ENCODE data around the gene ERC2.

ERC2 gene

DNA sequence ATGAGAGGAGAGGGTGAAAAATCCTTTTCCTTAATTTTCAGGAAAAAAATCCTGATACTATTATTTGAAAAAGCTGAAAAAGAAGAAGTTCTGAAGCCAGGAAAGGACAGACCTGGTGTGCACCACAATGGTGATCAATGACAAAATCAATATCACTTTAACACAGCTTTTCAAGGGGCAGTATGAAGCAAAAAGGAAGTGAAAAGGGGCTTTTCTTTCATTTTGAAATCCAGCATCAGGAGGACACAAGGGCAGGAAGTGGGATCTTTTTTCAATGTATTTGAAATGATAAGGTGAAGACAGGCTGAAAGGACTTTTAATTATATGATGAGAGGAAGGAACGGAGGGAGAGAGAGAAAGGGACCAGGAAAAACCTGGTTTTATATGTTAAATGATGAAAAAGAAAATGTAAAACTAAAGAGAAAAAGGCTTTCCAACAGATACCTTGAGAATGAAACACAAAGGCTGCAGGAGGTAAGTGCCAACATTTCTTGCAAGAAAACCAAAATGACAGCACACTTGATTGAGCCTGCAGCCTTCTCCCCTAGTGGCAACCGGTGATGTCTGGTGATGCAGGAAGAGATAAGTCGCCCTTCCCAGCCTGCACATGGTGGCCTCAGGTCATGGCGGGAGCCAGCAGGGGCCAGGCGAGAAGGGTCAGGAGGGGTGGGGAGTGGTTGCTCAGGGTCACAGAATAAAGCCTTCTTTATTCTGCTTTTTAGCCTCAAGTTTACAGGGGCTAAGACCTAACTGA lies 744.4 kb downstream of the ERC2 start:
- DNase-seq, result no peak

DNA sequence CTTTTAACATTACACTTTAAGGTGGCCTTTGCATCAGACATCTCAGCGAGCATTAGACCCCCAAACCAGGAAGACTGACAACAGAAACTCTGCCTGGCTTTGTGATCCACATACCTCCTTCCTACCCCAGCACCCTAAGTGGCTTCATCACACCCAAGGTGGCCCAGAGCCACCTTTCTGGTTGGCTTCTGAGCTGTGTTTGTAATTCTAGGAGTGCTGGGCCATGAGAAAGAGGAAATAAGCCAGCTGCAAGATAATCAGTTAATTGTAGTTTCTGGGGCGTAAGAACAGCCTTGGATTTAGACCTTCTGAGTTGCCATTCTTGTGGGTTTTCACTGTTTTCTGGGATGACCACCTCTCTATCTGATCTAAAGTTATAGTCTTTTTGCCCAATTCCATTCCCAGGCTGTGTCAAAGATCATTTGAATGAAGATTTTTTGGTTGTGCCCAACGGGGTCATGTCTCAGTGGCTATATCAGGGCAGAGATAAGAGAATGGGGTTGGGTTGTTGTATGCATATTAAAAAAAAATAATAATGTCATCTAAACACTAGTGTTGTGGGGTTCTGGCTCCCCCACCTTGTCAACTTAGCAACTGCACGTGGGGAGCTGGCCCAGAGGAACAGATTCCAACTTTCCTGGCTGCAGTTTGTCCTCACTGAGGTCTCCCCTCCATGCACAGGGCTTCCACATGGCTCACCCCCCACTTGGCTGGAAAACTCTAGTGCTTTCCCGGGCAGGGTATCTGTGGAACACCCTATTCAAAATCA lies 746.4 kb downstream of the ERC2 start:
- DNase-seq, result peak in 1 of 56 donors; percentile 5

DNA sequence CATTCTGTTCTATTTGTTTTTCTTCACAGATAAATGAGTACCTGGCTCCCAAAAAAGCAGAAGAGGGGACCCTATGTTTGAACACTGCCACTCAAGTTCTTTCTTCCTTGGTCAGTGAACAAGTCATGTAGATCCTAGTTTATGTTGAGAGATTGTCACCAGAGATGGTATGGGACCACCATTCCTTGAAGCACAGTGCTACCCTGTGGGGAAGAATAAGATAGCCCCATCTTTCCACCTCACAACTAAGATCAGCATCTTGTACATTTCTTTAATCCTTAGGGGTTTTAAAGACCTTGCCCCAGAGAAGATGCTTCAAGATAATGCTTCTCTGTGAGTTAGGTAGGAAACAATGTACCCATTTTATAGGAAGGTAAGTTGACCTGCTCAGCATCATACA lies 747.7 kb downstream of the ERC2 start:
- no peak for DNase-seq

DNA sequence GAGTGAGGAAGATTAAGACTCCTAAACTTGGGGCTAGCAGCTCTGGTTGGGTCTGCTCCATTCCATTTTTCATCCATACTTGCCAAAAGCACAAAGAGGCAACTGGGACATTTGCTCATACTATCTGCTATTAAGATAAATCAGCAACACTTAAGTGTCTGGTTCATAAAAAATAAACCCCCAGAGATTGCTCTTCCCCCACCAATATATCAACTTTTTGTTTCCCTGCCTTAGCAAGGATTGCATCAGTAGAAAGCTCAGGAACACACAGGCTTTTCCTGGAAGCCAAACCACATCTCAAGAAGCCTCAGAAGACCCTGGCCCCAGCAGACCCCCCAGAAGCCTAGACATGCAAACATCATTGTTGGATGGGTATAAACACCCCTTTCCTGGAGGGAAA lies 748.8 kb downstream of the ERC2 start:
- DNase-seq, result no peak

DNA sequence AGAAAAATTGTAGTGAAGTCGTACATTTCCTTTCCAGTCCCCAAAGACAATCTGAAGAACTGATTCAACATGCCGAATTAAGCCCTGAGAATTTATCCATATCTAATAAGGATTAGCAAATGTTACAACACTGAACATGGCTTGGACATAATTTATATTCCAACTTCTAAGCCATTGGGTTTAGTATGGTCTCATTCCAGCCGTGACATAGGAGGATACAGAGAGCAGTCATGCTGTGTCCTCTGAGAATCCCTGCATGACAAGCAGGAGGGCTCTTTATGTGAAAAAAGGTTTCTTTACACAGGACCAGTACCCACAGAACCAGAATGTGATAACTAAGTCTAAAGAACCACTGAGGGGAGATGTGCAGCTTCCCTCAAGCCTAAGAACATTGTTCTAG lies 749.3 kb downstream of the ERC2 start:
- DNase-seq, result no peak

DNA sequence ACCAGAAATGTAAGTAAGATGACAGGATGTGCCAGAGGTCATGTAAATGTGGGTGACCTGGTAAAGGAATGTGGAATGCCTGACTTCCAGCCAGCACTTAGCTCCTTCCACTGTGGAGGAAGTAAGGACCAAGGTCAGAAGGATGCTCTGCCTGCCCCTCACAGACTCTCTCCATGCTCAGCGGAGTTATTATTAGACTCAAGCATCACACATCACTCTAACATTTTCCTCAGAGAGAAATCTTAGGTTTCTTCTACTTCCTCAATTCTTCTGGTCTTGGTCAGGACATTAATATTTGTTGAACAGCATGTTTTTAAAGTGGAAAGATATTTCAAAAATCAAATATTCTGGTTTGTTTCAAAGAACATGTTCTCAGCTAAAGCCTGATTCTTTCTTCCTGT lies 749.7 kb downstream of the ERC2 start:
- no peak for DNase-seq

DNA sequence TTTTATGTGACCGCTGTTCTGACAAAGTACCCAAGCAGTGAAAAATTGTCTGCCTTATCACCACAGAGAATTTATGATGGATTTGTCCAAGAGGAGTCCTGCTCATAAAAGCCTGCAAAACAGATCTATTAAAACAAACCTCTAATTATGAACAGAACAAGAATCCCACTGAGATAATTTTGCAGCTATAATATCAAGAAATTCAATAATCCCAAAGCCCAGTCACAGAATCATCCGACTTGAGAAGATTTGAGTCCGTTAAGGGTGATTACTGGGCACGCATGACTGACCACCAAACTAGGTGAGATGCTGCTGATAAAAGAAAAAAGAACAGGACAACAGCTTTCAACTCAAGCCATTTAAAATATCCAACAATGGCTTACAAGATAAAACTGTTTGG lies 750.2 kb downstream of the ERC2 start:
- no peak for DNase-seq

DNA sequence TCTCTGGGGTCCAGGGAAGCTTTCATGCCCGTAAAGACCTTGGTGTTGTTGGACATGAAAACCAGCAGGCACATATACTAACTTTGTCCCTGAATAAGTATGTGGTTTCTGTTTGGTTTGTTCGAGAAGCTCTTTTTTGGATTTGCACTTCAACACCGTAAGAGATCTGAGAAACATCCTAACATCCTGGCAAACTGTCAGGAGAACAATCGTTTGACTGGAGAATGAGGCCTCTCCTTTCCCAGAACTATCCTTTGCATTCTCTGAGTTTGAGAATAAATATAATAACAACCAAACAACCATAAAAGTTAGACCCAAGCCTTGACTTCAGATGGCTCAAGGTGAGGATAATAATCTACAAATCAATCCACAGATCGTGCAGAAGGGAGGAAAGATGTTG lies 750.8 kb downstream of the ERC2 start:
- no peak for DNase-seq

DNA sequence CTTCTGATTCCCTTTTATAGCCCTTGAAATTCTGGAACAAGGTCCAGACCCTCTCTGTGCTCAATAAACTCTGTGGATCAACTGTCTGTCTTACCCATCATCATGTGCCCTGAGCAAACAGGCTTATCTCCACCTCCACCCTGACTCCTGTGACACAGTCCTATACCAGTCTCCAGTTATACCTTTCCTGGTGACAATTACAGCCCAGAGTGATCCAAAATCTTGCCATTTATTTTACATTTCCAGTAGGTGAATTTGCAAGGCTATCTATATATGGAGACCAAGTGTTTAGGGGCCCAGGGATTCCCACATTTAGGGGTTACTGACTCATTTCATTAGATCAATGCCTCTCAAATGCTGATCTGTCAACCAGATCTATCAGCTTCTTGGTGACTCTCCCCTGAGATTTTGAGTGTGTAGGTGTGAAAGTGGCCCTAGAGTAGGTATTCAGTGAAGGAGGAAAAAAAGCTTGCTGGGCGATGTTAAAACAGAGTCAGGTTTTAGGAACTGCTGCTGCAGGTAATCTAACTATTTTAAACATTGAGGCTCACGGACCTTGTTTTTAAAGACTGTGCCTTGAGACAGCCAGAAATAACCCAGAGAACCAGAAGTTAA lies 751.5 kb downstream of the ERC2 start:
- DNase-seq, result no peak

DNA sequence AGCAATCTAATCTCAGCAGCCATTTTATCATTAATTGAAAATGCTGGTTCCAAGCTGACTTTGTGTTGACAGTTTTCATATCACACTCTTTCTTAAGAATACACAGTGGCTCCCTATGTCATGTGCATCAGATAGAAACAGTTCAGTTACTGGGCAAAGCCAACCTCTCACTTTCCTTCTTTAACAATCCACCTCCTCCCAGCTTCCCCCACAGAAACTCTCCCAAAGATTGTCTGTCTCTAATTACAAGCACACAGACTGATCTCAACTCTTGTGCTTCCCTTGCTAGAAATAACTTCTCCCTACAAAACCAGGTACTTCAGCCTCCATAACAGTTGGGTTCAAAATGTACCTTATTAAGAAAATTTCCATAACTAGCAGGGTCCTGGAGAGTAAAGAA lies 752.2 kb downstream of the ERC2 start:
- DNase-seq, result no peak

DNA sequence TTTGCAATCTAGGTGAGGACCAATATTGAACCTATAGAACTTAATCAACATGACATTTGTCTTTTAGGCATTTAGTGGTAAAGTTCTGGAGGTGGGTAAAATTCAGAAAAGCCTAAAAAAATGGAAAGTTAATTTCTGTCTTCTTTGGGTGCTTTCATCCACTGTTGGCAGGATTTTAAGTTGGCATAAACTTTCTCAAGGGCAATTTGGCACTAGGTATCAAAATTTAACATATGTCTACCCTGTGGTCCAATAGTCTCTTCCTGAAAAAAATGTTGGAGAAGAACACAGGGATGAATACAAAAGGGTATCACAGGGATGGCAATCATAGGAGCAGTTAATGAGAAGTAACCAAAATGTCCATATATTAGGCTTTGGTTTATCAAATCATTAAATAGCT lies 754.2 kb downstream of the ERC2 start:
- no peak for DNase-seq

DNA sequence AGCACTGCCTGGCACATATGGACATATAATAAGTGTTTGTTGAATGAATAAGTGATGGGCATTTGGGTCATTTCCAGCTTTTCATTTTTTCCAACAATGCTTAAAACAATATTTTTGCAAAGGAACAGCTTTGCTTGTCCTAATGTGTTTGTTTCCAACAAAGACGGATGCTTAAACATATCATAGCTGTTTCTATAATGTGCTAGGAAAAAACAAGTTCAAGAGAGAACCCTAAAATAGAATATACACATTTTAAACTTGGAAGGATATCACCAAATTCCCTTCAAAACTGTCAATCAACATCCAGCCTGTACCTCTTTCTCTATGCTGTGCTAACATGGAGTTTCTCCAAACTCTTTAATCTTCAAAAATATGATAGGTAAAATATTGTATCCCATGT lies 756.6 kb downstream of the ERC2 start:
- DNase-seq, result no peak

DNA sequence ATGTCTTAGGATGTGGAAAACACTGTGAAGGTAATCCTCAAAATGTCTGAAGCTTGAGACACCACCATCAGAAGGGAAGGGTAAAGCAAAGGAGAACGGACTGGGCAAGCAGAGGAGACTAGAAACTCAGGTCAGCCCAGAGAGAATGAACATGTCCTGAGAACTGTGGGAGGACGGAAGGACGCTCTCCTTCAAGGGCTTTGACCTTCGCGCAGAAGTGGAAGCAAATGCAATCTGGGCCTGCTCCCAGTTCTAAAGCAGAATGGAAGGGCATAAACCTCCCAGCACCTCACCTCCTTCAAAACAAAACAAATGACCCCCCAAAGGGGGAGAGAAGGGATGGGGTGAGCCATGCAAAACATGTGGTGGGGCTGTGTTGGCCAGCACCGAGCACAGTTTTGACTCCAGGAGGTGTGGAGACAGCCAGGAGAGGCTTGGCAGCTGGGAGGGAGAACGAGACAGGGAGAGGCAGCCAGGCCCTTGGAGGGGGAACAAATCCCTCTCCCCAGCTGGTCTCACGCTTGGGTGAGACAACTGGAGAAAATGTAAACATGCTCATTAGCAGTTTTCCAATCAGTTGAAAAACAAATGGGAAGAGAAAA lies 758.8 kb downstream of the ERC2 start:
- DNase-seq, result peak in 1 of 56 donors; percentile 4

DNA sequence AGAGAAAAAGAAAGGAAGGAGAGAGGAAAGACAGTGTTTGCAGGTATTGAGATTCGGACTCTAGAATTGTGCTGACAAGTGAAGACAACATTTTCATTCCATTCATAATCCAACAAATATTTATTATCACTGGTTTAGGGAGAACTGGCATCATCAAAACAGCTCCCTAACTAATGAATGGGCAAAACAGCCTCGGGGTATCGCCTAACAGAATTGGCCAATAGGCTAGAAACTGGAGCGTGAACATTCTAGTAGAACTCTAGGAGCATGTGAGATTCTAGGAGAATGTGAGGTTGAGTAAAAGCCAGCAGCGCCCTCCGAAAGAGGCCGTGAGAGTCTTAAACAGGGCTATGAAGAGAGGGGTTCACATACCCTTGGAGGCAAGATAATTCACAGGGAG lies 759.3 kb downstream of the ERC2 start:
- DNase-seq, result no peak

DNA sequence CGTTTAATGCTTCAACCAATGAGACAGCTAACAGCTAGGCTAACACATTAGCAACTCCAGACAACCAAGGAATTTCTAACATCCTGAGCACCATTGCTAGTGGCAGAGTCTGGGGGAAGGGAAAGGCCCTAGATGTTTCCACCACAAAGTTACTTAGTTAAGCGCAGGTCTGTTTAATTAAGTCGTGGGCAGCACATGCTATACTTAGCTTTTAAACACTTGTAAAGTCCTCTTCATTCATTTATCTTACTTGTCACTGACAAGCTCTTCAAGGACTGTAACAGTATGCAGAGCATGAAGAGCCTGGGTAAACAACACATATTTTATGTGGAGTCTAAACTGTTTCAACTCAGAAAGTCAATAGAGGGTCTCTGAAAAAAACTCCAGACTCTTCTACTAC lies 760.0 kb downstream of the ERC2 start:
- DNase-seq, result no peak

DNA sequence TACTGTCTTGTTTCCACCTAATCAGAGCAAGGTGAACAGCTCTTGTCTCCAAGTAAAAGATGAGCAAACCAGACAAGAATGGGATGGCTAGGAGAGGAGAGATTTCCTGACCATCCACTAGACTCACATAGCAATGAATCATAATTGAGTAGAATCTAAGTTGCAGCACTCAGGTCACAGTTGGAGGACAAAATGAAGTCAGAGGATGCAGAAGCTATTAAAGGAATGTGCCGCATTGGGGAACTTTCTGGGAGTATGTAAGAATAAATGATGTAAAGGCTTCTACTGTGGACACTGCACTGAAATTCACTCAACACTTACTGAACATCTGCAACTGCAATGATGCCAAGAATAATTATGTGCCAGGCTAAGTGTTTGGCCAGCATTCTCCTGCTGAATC lies 763.7 kb downstream of the ERC2 start:
- no peak for DNase-seq

DNA sequence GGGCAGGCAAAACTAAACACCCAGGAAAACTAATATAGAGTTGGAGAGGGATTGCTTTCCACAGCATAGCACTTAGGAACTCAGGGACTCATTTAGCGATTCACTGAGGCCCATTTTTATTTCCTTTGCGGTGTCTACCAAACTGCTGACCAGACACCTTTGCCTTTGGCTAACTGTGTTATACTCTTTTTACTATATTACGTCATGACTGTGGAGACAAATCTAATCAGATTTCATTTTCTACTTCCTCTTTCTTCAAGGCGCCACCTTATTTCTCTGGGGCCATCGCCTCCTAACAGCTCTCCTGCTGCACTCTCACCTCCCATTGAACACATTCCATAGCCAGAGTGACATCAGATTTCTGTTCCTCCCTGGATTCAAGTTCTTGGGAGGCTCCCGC lies 765.4 kb downstream of the ERC2 start:
- no peak for DNase-seq

DNA sequence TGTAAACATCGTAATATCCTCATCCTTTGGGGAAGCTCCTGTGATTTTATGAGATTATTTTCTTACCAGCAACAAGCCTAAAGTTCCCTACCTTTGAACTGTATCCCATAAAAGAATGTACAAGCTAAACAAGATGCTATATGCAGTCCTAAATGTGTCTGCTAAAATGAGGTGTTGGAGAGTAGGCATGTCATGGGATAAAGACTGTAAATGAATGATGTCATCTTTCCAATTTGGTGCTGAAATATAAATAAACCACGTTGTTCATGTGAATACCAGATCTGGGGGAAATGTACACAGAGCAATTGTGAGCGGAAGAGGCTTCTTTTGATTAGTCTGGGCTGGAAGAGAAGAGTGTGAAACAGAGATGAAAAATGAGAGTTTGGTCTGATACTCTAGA lies 766.3 kb downstream of the ERC2 start:
- DNase-seq, result no peak

DNA sequence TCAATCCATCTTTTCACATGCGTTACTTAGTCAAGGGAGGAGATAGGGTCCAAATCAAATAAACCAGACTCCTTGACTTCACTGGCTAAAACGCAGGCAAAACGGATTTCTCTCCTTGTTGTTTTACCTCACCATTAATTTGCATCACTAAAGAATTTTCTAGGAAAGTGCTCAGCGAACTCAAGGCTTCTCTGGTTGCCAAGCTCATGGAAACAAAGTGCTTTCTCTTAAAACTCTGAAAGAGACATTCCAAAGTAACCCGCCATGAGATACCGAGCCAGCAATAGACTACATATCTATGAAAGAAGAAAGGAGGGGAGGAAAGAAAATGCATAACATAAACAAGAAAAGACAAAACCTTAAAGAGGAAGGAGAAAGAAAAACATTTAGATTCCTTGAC lies 769.4 kb downstream of the ERC2 start:
- no peak for DNase-seq

DNA sequence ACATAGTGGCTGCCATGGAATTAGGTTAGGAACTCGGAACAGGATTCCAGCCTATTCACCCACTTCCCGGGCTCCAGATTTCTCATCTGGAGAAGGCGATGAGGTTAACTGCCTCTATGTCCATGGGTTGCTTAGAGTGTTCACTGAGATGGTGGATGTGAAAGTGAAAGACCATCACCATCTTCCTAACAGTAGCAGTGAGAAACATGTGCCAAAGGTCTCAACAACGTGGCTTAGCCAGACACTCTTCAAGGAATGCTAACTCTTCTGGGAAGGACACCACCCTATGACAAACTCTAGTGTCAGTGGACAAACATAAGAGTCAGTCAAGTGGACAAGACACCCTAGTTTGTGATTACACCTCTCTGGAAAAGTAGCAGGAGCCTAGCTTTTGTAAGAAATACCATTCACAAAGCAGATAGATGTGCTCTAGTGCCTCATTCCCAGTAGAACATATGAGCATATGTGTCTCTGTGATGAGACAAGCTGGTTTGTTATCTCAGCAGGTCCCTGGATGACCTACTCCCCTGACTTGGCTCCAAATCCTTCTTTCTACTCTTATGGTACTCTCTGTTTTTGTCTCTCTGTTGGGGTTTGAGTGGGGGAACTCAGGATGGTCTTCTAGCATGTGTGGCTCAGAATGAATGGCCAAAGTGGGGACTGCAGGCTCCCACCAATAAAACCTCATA lies 770.9 kb downstream of the ERC2 start:
- DNase-seq, result no peak

DNA sequence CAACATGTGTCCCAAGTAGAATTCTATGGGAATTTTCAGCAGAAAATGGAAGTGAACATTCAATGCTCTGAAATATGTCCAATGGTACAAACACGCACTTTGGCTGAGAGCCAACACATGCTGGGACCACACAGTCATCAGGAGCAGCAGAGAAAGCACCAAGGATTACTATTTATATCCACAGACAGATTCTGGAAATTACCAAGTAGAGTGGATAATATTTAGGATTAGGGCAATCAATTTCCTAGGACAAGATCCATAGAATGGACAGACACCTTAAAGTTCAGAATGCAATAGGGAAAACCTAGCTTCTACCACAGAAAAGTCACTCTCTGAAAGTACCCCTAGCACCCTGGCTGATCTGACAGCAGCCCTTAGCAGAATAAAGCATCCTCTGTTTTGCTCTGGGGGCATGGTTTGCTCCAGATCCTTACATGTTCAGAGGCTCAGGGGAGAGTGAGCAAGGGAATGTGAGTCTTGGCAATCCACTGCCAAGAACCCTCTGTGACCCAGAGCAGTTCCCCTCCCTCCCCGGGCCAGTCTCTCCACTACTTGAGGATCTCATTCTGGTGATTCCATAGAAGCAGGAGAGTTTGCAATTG lies 775.2 kb downstream of the ERC2 start:
- no peak for DNase-seq
